ENCODE data around the gene AXIN1.
"Not testable (repeated sequence)": the region's sequence is repeated elsewhere in the genome, so short reads cannot be mapped to it uniquely, and the experiment has no call there.

The AXIN1 gene

DNA sequence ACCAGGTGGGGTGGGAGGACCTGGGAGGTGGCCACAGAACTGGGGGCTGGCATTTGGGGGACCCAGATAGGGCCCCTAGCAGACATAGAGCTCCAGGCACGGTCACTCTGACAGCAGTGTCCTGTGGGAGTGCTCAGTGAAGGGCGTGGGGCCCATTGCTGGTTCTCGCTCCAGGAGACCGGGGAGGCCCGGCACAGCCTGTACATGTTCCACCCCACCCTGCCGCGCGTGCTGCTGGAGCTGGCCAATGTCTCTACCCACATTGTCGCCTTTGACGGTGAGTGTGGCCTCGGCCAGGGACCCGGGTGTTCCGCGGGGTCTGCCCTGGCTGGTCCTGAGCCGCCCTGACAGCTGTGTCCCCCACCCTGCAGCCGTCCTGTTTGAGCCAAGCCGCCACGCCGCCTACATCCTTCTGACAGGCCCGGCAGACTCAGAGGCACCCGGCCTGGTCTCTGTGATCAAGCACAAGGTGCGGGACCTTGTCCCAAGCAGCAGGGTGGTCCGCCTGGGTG, 88.0 kb downstream of the AXIN1 start:
- no peak for DNase-seq

DNA sequence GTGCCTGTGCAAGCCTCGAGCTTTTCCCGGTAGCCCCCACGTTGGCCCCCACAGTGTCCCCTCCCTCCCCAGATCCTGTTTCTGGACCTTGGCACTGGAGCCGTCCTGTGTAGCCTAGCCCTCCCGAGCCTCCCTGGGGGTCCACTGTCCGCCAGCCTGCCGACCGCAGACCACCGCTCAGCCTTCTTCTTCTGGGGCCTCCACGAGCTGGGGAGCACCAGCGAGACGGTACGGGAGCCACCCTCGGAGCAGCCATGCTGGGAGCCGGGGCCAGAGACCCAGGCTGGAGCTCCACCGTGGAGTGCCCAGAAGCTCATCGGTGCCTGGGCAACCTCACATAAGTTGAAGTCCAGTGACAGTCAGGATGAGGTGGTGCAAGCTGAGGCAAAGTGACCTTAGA, 88.6 kb downstream of the AXIN1 start:
- DNase-seq = no peak

DNA sequence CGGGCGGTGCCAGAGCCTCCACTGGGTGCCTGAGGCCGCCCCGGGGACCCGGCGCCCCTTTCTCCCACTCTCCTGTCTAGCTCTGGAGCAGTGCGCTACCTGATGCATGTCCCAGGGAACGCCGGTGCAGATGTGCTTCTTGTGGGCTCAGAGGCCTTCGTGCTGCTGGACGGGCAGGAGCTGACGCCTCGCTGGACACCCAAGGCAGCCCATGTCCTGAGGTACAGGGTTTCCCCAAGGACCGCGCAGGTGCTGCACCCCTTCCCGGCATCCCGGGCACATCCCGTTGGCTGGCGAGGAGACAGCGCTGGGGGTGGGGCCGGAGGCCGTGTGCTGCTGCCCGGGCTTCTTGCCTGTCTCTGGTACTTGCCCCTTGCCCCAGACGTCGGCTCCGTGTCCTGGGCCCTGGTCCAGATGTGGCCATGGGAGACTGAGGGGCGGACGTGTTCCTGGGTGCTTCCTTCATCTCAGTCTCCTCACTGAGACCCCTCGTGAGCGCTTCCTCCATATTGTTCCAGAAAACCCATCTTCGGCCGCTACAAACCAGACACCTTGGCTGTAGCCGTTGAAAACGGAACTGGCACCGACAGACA, 89.2 kb downstream of the AXIN1 start:
- DNase-seq = no peak

- DNase-seq = no peak
These were observed 90.3 kb downstream of the AXIN1 start for GRCh38 chr16:262121-262745.

DNA sequence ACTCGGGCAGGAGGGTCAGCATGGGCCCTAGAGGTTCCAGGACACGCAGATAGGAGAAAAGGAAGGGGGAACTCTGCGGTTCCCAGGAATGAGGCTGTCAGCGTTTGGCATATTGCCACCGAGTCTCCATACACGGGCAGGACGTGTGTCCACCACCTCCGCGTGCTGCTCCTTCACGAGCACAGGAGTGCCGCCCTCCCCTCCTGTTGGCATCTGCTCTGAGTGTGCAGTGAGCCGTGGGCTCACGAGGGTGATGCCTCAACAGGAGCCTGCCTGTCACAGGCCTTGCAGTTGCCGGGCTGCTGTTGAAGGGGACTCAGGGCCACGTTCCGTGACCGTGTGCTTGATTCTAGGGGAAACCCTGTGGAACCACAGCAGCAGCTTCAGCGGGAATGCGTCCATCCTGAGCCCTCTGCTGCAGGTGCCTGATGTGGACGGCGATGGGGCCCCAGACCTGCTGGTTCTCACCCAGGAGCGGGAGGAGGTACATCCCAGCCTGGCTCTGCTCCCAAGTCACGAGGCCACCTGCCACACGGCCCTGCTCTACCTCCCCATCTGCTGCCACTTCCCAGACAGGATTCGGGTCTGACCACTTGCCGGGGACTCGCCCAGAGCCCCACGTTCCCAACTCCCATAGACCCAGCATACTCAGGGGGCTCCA, 91.4 kb downstream of the AXIN1 start:
- DNase-seq = no peak

- DNase-seq = no peak
These were observed 92.2 kb downstream of the AXIN1 start for GRCh38 chr16:260326-260725.

DNA sequence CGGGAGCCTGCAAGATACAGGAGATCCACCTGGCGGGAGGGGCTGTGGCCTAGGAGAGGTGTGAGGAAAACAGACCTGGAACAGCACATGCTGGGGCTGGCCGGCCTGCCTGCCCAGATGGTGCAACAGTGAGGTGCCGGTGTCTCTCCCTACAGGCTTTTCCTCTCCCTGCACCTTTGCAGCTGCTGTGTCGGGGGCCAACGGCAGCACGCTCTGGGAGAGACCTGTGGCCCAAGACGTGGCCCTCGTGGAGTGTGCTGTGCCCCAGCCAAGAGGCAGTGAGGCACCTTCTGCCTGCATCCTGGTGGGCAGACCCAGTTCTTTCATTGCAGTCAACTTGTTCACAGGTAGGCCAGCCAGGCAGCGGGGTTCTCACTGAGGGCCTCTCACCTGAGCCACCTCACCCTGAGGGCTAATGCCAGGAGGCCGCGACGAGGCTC, 92.7 kb downstream of the AXIN1 start:
- no peak for DNase-seq

GRCh38 chr16:259226-259625, 93.3 kb downstream of the AXIN1 start:
- no peak for DNase-seq

DNA sequence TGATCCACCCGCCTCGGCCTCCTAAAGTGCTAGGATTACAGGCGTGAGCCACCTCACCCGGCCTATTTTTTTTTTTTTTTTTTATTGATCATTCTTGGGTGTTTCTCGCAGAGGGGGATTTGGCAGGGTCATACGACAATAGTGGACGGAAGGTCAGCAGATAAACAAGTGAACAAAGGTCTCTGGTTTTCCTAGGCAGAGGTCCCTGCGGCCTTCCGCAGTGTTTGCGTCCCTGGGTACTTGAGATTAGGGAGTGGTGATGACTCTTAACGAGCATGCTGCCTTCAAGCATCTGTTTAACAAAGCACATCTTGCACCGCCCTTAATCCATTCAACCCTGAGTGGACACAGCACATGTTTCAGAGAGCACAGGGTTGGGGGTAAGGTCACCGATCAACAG, 94.4 kb downstream of the AXIN1 start:
- not testable (repeated sequence) for DNase-seq

DNA sequence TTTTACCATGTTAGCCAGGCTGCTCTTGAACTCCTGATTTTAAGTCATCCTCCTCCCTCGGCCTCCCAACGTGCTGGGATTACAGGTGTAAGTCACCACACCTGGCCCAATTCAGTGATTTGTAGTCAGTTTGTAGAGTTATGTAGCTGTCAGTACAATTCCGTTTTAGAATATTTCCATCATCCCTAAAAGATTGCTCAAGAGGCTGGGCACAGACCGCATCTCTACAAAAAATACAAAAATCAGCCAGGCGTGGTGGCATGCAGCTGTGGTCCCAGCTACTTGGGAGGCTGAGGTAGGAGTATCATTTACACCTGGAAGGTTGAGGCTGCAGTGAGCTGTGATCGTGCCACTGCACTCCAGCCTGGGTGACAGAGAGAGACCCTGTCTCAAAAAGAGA, 97.3 kb downstream of the AXIN1 start:
- DNase-seq = no peak

GRCh38 chr16:254461-254860, 98.1 kb downstream of the AXIN1 start:
- DNase-seq = no peak

DNA sequence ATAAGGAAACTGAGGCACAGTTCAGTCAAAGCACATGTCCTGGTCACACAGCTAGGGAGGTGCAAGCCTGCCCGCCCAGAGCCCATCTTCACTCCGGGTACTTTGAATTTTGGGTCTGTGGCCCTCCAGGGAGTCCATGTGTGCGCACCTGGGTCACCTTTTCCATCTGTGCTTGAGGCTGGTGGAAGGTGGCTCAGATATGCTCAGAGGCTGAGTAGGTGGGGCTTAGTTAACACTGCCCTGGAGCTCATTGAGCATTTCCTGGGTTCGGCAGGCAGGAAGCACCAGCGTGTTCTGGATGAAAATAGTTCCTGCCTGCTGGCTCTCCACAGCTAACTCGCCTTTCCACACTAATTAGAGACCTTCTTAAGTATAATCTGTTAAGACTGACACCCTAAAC, 98.7 kb downstream of the AXIN1 start:
- DNase-seq = no peak

GRCh38 chr16:252366-253337, 99.9 kb downstream of the AXIN1 start:
- peak; percentile 51 for DNase-seq

DNA sequence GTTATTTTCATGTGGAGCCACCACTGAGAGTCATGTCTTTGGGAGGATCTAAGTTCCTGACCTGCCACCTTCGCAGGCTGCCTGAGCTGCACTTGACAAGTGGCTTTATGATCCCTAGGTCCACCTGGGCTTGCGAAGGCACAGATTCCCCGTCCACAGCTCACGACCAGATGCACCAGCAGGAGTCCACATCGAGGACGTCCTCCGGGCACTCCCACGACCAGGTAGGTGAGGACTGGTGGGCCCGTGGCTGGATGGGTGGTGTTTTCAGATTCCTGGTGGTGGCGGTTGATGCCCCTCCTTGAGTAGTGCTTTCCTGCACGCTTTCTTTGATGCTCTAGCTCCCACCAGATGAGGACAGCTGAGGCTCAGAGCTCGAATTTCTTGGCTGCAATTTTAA, 103.1 kb downstream of the AXIN1 start:
- DNase-seq = no peak

GRCh38 chr16:247027-247426, 105.5 kb downstream of the AXIN1 start:
- DNase-seq = no peak

- no peak for DNase-seq
These were observed 107.4 kb downstream of the AXIN1 start for GRCh38 chr16:245105-245504.

DNA sequence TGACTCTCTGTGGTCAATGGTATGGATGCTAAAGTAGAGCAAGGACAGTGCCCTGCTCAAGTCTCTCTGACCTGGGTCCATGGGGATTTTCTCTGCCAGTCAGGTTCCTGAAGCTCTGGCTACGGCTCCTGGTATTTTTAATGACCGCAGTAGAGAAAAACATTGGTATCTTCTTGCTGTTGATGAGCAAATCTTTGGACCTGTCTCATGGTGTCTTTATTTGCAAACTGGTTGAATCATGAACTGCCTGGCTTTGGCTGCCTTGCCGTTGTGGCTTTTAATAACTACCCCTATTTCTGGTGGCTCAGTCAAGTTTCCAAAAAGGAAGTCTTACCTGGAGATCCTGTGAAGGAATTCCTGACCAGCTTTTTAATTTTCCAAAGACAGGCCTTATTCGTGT, 109.2 kb downstream of the AXIN1 start:
- DNase-seq = no peak

DNA sequence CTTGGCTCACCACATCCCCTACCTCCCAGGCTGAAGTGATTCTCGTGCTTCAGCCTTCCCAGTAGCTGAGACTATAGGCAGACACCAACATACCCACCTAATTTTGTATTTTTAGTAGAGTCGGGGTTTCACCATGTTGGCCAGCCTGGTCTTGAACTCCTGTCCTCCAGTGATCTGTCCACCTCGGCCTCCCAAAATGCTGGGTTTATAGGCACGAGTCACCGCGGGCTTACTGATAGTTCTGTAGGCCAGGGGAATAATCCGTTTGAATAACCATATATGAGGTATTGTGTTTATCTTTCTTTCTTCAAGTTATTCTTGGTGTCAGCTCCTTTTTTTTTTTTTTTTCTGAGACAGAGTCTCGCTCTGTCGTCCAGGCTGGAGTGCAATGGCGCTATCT, 110.2 kb downstream of the AXIN1 start:
- DNase-seq = no peak

GRCh38 chr16:240559-240958, 112.0 kb downstream of the AXIN1 start:
- no peak for DNase-seq

DNA sequence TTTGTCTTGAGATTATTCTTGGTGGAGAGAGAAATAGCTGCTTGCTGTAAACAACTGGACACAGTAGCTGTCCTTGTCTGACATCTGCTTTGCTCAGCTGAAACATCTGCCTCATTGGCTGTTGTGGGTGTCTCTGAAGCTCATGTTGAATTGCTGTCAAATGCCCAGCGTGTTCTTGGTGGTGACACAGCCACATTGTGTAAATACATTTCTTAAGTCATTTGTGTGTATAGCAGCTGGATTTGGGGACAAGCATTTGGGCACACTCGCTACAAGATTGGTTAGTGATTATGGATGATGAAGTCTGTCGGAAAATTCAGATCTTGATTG, 112.6 kb downstream of the AXIN1 start:
- no peak for DNase-seq
